Ramos (cell line): ENCODE data around the gene HOXA7.

Experiments used
- in situ Hi-C: fragments of 300-500 bp; cut with MboI; formaldehyde crosslinking; loops from one replicate; pipeline ENCODE4 v1.14.3; 2022; ENCODE audit warnings: low sequenced_read_pairs; ENCODE audit not compliant: unreplicated experiment

The HOXA7 gene

DNA sequence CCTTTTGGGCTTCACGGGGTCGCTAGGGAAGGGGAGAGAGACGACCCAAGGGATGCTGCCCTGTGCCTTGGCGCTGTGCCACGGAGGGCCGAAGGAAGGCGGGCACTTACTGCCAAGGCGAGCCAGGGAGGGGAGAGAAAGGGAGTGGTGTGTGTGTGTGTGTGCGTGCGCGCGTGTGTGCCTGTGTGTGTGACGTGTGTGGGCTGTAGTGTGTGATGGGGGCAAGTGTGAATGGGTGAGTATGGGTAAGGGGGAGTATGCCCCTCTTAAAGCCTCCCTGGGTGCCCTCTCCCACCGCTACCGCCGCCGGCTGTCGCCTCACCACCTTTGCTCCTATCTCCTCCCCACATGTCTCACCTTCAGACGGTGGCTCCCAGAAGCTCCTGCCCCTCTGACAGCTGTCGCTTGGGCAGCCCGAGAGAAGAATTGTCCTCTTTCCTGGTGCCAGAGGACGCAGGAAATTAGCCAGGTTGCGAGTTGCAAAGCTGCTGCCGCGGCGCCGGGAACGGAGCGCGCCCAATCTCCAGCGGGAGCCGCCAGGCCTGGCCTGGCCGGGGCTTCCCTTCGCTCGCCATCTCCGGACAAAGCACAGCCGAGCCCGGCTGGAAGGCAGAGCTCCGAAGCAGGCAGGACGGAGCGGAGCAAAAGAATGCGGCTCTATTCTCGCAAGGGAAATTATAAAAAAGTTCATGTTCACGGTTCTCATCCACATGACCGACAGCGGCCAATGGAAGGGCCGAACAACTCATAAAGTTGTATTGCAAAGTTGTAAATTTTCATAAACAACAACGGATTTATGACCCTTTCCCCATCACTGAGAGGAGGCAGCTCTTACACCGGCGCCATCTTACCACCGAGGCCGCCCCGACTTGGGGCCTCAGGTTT lies 4.3 kb downstream of the HOXA7 start, which contains the start of gene HOXA3:
Gene HOXA3 (minus strand): TSS at position 653 of the 885 bp plus-strand sequence. CDS start 41,943 bp downstream, outside the sequence.
- in situ Hi-C loops: loop anchor here (10.0 to 25.0 kb wide), 4 partner anchors 477 to 1265 kb away; no protein-coding TSS in a partner anchor

DNA sequence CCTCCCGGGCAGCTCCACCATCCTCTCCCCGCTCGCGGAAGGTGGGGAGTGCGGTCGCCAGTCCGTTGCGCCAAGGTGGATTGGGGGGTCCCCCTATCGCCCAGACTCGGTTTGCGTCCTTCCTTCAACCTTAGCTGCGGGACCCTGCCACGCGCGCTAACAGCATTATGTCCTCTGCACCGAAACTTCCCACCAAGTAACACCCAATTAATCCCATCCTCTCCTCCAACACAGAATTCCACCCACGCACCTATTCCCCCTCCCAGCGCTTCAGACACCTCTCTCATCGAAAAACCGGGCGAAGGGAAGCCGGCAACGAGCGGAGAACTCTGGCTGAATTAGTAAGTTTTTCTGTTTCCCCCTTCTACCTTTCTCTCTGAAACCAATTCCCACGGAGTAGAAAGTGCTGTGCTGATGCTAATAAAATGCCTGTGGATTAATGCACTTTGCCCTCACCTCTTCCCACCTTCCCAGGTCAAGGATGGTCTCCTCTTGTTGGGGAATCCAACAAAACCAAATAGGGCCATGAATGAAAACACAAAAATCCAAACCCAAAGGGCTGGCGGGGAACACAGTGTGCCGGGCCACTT lies 5.0 kb downstream of the HOXA7 start:
- in situ Hi-C loops: loop anchor here (10.0 to 25.0 kb wide), 4 partner anchors 477 to 1264 kb away; no protein-coding TSS in a partner anchor

GRCh38 chr7:27150568-27151340 lies 5.7 kb downstream of the HOXA7 start:
- in situ Hi-C loops: loop anchor here (10.0 to 25.0 kb wide), 4 partner anchors 476 to 1263 kb away; no protein-coding TSS in a partner anchor

- in situ Hi-C loops: loop anchor here (10.0 to 25.0 kb wide), 5 partner anchors 295 to 1263 kb away; no protein-coding TSS in a partner anchor
Measured at GRCh38 chr7:27149842-27150567, 6.5 kb downstream of the HOXA7 start.

DNA sequence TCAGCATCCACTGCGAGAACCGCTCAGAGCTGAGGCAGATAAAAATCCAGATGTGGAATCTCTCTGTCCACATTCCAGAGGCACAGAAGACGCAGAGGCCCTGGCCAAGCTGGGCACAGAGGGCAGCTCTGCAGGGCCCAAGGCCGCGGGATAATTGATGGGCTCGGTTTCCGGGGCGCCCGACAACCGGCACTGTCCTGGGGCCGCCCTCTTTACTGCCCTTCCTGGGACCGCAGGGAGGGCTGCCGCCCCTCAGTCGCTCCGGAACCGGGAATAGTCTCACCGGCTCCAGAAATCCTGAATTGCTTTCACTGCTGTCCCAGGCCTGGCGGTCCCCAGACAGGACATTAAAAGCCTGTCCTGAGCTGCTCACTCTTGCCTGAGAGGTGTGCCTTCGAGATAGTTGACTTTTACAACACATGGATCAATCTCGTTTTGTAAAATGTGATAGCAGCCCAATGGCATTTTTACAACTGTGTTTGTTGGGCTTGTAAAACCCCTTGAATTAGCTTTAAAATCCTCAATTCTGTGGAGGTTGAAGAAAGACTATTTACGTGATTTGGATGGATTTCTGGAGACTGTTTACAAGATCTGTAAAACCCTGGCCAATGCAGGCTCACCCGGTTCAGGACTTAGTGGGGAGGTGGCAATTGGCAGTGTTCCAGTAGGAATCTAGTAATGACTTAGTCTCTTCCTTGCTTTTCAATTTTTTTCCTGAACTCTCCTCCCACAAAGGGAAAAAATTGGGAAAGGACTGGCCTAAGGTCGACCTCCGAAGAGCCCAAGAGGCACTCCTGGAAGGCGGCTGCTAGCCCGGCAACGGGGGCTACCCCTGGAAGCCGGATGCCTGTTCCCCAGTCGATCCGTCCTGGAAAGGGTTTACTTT lies 7.5 kb downstream of the HOXA7 start:
- in situ Hi-C loops: loop anchor here (10.0 kb wide), 1 partner anchor 294 kb away; no protein-coding TSS in a partner anchor

DNA sequence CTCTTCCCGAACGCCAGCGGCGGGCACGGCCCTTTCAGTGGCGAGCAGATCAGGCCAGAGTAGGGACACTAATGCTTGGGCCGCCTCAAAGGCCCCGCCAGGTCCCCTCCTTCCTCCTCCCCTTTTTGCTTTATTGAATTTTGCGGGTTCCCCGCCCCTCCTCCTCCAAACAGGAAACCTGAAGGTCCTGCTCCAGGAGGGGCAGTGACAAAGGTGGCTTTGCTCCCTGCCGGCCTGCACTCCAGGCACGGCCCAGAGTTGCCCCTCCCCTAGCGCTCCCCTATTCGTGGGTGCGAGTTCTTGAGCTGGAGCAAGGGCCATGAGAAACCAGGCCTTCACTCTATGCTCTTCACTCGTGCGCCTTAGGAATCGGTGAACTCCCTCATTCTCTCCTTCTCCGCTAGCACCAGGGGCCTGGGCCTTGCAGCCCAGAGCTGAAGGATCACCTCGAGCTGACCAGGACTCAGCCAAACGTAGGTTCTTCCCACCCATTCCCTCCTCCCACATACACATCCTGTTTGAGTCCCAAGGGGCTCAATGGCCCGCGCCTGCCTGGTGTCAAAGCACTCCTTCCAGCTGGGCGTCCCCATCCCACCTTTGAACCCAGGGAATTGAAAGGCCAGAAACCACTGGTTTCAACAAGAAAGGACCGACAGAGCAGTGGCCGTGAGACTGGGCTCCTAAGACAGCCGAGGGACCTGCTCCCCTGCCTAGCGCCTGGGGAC lies 8.3 kb downstream of the HOXA7 start:
- in situ Hi-C loops: loop anchor here (10.0 kb wide), 1 partner anchor 293 kb away; no protein-coding TSS in a partner anchor

- in situ Hi-C loops: loop anchor here (10.0 kb wide), 1 partner anchor 293 kb away; no protein-coding TSS in a partner anchor
Measured at GRCh38 chr7:27147199-27148030, 9.1 kb downstream of the HOXA7 start, which contains the start of gene HOXA6. Gene HOXA6, minus strand, starts transcription at chr7:27147774. Its CDS starts 25 bp downstream, at chr7:27147749.

GRCh38 chr7:27146491-27147198 lies 9.8 kb downstream of the HOXA7 start:
- in situ Hi-C loops: loop anchor here (10.0 kb wide), 1 partner anchor 292 kb away; no protein-coding TSS in a partner anchor

- in situ Hi-C loops: loop anchor here (10.0 kb wide), 1 partner anchor 291 kb away; no protein-coding TSS in a partner anchor
Measured at GRCh38 chr7:27145914-27146412, 10.5 kb downstream of the HOXA7 start.

DNA sequence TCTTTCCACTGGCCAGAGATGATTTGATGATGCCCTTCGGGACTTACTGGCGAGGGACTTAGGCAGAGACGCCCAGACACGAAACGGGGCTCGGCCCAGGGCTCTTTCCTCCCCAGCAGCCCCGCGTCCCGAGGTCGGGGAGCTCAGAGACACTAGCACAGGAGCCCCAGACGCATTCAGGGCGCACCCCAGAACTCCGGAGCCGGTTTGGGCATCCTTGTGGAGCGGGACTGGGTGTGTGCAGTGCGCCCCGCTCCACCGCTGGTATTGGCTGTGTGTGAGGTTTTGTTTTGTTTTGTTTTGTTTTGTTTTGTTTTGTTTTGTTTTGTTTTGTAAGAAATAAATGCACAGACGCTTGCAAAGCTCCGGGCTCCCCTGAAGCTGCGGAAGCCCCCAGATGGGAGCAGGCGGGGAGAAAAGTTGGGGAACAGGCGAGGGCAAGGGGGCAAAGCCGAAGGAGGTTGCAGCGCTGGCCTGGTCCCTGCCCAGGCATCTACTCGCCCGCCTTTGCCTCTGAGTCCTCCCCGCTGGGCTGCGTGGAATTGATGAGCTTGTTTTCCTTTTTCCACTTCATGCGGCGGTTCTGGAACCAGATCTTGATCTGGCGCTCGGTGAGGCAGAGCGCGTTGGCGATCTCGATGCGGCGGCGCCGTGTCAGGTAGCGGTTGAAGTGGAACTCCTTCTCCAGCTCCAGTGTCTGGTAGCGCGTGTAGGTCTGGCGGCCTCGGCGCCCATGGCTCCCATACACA lies 11.1 kb downstream of the HOXA7 start:
- in situ Hi-C loops: loop anchor here (10.0 kb wide), 1 partner anchor 291 kb away; no protein-coding TSS in a partner anchor

DNA sequence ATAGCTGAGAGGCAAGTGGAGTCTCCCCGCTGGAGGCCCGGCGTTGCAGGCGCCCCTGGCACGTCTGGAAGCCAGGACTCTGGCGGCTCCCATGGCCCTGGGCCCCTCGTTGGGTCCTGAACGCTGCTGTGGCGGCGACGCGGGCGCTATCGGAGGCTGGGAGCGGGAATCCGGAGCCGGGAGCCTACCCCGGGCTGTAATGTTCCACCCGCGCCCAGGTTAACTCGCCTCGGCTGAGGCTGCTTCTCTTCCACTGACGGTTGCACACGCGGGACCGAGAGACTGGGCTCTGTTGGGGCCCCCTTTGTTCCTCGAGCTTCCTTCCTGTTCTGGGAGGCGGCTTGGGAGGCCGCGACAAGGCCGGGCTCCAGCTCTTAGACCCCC lies 11.7 kb downstream of the HOXA7 start:
- in situ Hi-C loops: loop anchor here (10.0 kb wide), 1 partner anchor 290 kb away; no protein-coding TSS in a partner anchor

DNA sequence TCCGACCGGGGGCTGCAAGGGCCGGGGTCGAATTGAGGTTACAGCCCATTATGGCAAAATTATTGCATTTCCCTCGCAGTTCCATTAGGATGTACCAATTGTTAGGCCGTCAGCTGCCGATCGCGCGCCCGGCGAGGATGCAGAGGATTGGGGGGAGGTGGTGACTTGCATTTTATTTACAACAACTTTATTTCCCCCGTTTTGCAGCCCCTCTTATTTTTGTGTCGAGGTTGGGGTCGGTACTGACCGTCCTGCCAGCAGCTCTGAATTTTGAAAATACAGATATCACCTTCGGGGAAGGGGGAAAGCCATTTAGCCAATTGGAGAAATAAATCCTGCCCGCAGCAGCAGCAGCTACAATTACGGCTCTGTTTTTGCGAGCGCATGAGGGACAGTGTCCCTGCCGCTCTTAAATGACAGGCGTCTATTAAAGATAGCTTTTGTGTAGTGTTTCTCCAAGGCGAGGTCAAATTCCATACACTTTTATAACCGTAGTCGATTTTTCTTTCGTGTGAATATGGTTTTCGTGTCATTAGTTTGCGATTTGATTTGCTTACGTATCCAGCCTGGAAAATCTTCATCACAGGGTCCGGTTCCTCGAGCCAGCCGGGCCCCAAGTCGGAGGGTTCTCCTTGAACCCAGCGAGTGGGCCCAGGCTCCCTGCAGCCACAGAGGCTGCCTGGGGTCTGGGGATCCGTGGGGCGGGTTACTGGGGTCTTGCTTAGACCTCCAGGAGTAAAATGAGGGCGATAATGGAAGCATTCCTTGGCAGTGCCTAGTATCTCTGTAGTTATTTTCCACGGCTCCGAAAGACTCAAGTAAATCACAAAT lies 12.3 kb downstream of the HOXA7 start:
- in situ Hi-C loops: loop anchor here (10.0 kb wide), 1 partner anchor 289 kb away; no protein-coding TSS in a partner anchor

GRCh38 chr7:27143023-27143949 lies 13.2 kb downstream of the HOXA7 start, which contains the start of gene HOXA5:
Gene HOXA5, minus strand, starts transcription at chr7:27143681. Its CDS starts 74 bp downstream, at chr7:27143607.
- in situ Hi-C loops: loop anchor here (10.0 kb wide), 1 partner anchor 288 kb away; no protein-coding TSS in a partner anchor
